ENCODE data around the gene TICRR. TPM values are rescaled to one million over a fixed set of nuclear protein-coding genes. Genes with fewer than 3 reads are reported as not detected.

The TICRR gene
- total and polyA plus RNA-seq, 2 of the 13 experiments (the other 11 are each of a cell fraction or from before 2014, with no cell fraction given): 4.1 to 14.3 TPM

DNA sequence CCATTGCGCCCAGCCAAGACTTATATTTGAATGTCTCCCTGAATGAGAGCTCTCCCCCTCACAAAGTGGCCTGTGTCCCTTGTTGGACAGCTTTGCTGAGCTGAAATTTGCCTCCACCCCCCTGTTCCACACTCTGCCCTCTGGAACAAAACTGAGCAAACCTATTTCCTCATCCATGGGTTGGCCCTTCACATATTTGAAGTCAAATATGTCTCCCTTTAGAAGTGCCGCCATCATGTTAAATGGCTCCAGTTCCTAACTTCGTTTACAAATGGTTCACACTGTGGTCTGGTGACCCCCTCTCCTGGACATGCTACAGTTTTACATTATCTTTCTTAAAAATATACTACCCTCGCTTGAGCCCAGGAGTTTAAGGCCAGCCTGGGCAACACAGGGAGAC, 99.3 kb downstream of the TICRR start (continued):
- TF ChIP-seq HNF4G (IDR thresholded peaks at IDR 0.05; ENCODE audit: borderline replicate concordance, low read depth, low read length) (0 out of 2 replicates have a peak, but pooled peaks have one; percentile 41), HNF4G (CRISPR knock-in tag; IDR thresholded peaks at IDR 0.05; ENCODE audit: borderline replicate concordance, low read depth) (no peak), NFKBIZ (CRISPR knock-in tag; IDR thresholded peaks at IDR 0.05) (no peak), ZNF263 (CRISPR knock-in tag; IDR thresholded peaks at IDR 0.05) (no peak), ARNT (IDR thresholded peaks at IDR 0.05) (no peak), SRY (CRISPR knock-in tag; IDR thresholded peaks at IDR 0.05) (no peak), TCF7 (IDR thresholded peaks at IDR 0.05; ENCODE audit: low read depth) (peak; percentile 84), CHD2 (IDR thresholded peaks at IDR 0.05; ENCODE audit: low read depth, low read length) (no peak), ZSCAN25 (CRISPR knock-in tag; IDR thresholded peaks at IDR 0.05) (no peak), HOXA3 (CRISPR knock-in tag; IDR thresholded peaks at IDR 0.05) (peak; percentile 60; the same call in 1 of the 2 replicates), REL (CRISPR knock-in tag; conservative IDR thresholded peaks at IDR 0.05) (no peak), ZBTB7B (CRISPR knock-in tag; IDR thresholded peaks at IDR 0.05) (0 out of 2 replicates have a peak, but pooled peaks have one; percentile 15), ZNF3 (CRISPR knock-in tag; IDR thresholded peaks at IDR 0.05) (no peak), RXRA (CRISPR knock-in tag; IDR thresholded peaks at IDR 0.05) (no peak), TCF7L2 (IDR thresholded peaks at IDR 0.05; ENCODE audit: low read depth, low read length) (peak; percentile 28; the same call in 1 of the 2 replicates), CEBPG (CRISPR knock-in tag; IDR thresholded peaks at IDR 0.05) (peak; percentile 46; the same call in 1 of the 2 replicates), ZFX (CRISPR knock-in tag; IDR thresholded peaks at IDR 0.05; ENCODE audit: low read depth) (0 out of 2 replicates have a peak, but pooled peaks have one; percentile 24), MIER2 (CRISPR knock-in tag; IDR thresholded peaks at IDR 0.05) (peak; percentile 36; the same call in 1 of the 2 replicates), PLRG1 (conservative IDR thresholded peaks at IDR 0.05) (no peak), TMF1 (CRISPR knock-in tag; IDR thresholded peaks at IDR 0.05; ENCODE audit: low read depth) (no peak), RAD21 (CRISPR knock-in tag; IDR thresholded peaks at IDR 0.05) (peak; percentile 46; the same call in 1 of the 2 replicates), HNF4A (CRISPR knock-in tag; IDR thresholded peaks at IDR 0.05) (peak; percentile 41; the same call in 1 of the 2 replicates), U2AF2 (IDR thresholded peaks at IDR 0.05; ENCODE audit: low read depth, low read length) (no peak), NR2F6 (IDR thresholded peaks at IDR 0.05) (no peak; the same call in 1 of the 2 replicates), NR2F6 (CRISPR knock-in tag; IDR thresholded peaks at IDR 0.05) (no peak), FOXA3 (CRISPR knock-in tag; IDR thresholded peaks at IDR 0.05) (peak; percentile 24; the same call in 1 of the 2 replicates), POGZ (CRISPR knock-in tag; IDR thresholded peaks at IDR 0.05) (0 out of 2 replicates have a peak, but pooled peaks have one; percentile 55)
- TF ChIP-seq, protein P1, sequence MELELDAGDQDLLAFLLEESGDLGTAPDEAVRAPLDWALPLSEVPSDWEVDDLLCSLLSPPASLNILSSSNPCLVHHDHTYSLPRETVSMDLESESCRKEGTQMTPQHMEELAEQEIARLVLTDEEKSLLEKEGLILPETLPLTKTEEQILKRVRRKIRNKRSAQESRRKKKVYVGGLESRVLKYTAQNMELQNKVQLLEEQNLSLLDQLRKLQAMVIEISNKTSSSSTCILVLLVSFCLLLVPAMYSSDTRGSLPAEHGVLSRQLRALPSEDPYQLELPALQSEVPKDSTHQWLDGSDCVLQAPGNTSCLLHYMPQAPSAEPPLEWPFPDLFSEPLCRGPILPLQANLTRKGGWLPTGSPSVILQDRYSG (CRISPR knock-in tag; IDR thresholded peaks at IDR 0.05): no peak
- TF ChIP-seq, protein P2, sequence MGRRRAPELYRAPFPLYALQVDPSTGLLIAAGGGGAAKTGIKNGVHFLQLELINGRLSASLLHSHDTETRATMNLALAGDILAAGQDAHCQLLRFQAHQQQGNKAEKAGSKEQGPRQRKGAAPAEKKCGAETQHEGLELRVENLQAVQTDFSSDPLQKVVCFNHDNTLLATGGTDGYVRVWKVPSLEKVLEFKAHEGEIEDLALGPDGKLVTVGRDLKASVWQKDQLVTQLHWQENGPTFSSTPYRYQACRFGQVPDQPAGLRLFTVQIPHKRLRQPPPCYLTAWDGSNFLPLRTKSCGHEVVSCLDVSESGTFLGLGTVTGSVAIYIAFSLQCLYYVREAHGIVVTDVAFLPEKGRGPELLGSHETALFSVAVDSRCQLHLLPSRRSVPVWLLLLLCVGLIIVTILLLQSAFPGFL (CRISPR knock-in tag; IDR thresholded peaks at IDR 0.05): no peak
- TF ChIP-seq, protein P3, sequence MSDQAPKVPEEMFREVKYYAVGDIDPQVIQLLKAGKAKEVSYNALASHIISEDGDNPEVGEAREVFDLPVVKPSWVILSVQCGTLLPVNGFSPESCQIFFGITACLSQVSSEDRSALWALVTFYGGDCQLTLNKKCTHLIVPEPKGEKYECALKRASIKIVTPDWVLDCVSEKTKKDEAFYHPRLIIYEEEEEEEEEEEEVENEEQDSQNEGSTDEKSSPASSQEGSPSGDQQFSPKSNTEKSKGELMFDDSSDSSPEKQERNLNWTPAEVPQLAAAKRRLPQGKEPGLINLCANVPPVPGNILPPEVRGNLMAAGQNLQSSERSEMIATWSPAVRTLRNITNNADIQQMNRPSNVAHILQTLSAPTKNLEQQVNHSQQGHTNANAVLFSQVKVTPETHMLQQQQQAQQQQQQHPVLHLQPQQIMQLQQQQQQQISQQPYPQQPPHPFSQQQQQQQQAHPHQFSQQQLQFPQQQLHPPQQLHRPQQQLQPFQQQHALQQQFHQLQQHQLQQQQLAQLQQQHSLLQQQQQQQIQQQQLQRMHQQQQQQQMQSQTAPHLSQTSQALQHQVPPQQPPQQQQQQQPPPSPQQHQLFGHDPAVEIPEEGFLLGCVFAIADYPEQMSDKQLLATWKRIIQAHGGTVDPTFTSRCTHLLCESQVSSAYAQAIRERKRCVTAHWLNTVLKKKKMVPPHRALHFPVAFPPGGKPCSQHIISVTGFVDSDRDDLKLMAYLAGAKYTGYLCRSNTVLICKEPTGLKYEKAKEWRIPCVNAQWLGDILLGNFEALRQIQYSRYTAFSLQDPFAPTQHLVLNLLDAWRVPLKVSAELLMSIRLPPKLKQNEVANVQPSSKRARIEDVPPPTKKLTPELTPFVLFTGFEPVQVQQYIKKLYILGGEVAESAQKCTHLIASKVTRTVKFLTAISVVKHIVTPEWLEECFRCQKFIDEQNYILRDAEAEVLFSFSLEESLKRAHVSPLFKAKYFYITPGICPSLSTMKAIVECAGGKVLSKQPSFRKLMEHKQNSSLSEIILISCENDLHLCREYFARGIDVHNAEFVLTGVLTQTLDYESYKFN (CRISPR knock-in tag; conservative IDR thresholded peaks at IDR 0.05): peak; percentile 57; the same call in 1 of the 2 replicates
- TF ChIP-seq, protein P4, sequence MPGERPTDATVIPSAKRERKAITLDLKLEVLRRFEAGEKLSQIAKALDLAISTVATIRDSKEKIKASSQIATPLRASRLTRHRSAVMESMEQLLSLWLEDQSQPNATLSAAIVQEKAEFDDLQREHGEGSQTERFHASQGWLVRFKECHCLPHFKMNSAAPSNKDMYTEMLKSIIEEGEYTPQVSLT (CRISPR knock-in tag; IDR thresholded peaks at IDR 0.05; ENCODE audit: borderline replicate concordance, low read depth): no peak
